Measurements from ENCODE around the gene RNF130. TPM values are rescaled to one million over a fixed set of nuclear protein-coding genes. Genes with fewer than 3 reads are reported as not detected.

The RNF130 gene
- polyA plus RNA-seq, 3 donors, result 69.1 to 72.3 (median 72.2) TPM

GRCh38 chr5:180067986-180068385 is 3.6 kb downstream of the RNF130 start:
- no peak for DNase-seq (ENCODE audit: low read depth in 3 of 3, low spot score in 2 of 3)

- no peak for DNase-seq (ENCODE audit: low read depth in 3 of 3, low spot score in 2 of 3)
These were observed 11.4 kb downstream of the RNF130 start for GRCh38 chr5:180060192-180060591.

DNA sequence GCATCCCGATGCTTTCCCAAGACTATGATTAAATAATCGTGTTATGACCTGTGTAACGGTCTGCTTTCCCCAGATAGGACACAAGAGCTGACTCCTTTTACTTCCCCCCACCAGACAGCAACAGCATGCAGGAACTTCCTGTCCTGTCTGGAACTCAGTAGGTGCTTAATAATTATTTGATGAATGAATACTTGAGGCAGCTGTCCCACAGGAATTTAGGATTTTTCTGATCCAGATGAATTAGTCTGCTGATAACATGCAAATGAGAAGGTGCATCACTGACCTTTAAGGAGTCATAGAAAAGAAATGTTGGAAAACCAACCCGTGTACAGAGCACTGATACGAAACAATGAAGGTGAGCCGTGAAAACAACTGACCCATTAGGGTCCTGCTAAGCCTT is 12.2 kb downstream of the RNF130 start:
- no peak for DNase-seq (ENCODE audit: low read depth in 3 of 3, low spot score in 2 of 3)

DNA sequence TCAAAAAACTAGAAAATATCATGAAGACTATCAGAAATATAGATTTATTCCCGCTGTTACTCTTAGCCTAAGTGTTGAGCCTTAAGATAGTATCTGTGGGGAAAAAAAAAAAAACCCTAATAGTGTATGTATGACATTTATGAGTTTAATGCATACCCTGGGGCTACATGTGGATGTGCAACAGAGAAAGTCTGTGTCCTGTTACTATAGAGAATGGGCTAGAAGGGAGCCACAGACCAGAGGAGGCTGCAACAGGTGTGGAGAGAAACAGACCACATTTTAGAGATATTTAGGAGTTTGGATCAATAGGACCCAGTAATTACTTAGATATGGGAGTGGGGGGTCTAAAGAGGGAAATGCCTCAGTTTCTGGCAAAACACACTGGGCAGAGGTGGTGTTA is 15.4 kb downstream of the RNF130 start:
- no peak for DNase-seq (ENCODE audit: low read depth in 3 of 3, low spot score in 2 of 3)

DNA sequence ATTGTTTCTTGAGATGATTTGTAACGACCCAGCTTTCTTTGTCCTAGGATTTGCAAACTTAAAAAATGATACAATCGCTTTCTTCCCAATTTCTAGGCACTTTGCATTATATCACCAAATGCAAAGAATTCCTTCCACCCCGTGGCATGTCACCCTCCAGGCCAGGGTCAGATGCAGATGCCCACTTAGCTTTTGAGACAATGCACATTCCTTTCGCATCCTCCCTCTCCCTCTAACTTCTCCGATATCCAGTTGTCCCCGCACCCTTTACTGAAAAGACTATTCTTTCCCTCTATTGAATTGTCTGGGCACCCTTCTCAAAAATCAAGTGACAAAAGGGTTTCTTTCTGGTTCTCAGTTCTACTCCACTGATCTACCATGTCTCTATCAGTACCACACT is 17.3 kb downstream of the RNF130 start:
- no peak for DNase-seq (ENCODE audit: low read depth in 3 of 3, low spot score in 2 of 3)

DNA sequence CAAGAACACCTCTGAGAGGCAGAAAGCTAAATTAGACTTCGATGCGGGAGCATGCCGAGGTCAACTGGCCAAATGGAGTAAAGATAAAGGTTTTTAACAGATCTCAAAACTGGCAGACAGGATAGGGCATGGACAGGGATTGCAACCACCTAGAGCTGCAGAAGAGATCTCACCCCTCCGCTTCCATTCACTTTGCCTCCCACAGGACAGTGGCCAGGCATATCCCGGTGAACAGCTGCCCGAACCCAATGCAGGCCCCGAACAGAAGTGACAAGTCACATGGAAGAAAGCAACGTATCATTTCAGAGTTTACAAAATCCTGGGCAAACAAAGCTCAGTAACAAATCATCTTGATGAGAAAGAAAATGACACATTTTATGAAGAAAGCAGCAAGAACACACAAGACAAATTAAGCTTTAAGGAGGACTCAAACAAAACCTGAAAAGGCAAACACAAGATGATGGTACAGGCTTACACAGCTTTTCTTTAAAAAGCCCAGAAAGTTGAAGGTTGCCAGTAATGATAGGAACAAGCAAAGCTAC is 18.4 kb downstream of the RNF130 start:
- DNase-seq (ENCODE audit: low read depth in 3 of 3, low spot score in 2 of 3), result no peak

GRCh38 chr5:180052211-180052818 is 19.2 kb downstream of the RNF130 start:
- no peak for DNase-seq (ENCODE audit: low read depth in 3 of 3, low spot score in 2 of 3)

GRCh38 chr5:180050121-180050940 is 21.2 kb downstream of the RNF130 start:
- DNase-seq (ENCODE audit: low read depth in 3 of 3, low spot score in 2 of 3), result no peak

DNA sequence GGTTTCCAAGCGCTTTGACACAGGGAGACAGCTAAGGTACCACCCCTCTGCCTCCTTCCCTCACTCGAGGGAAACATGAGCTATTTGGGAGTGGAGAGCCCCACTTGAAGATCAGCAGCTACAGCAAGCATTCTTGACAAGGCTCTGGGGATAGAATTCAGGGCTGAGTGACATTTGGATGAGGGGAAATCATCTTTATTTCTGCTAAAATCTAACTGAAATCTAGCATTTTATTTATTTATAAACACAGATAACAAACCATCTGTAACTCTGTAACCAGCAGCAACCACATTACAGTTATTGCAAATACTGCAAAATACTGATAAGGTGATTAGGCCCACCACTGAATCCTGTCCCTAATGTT is 22.4 kb downstream of the RNF130 start:
- DNase-seq (ENCODE audit: low read depth in 3 of 3, low spot score in 2 of 3), result no peak

- DNase-seq (ENCODE audit: low read depth in 3 of 3, low spot score in 2 of 3), result no peak
These were observed 23.9 kb downstream of the RNF130 start for GRCh38 chr5:180047667-180048066.

GRCh38 chr5:180046656-180047055 is 24.9 kb downstream of the RNF130 start:
- DNase-seq (ENCODE audit: low read depth in 3 of 3, low spot score in 2 of 3), result no peak

DNA sequence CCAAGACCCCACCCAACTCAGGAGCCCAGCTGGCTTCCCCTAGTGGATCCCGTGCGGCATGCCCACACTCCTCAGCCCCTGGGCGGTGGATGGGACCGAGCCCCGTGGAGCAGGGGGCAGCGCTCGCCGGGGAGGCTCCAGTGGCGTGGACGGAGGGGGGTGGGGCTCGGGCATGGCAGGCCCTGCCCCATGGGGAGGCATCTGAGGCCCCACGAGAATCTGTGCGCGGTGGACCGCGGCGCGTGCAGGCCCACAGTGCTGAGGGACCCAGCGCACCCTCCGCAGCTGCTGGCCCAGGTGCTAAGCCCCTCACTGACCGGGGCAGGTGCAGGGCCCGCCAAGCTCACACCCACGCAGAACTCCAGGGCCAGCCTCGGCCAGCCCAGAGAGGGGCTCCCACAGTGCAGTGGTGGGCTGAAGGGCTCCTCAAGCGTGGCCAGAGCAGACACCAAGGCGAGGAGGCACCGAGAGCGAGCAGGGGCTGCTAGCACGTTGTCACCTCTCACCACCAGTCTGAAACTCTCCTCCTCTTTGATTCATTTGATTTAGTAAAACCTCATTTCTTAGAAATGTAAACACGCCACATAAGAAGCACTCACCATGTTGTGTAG is 25.6 kb downstream of the RNF130 start:
- no peak for DNase-seq (ENCODE audit: low read depth in 3 of 3, low spot score in 2 of 3)

- no peak for DNase-seq (ENCODE audit: low read depth in 3 of 3, low spot score in 2 of 3)
These were observed 28.2 kb downstream of the RNF130 start for GRCh38 chr5:180043377-180043776.

- DNase-seq (ENCODE audit: low read depth in 3 of 3, low spot score in 2 of 3), result no peak
These were observed 30.0 kb downstream of the RNF130 start for GRCh38 chr5:180041301-180042274.

DNA sequence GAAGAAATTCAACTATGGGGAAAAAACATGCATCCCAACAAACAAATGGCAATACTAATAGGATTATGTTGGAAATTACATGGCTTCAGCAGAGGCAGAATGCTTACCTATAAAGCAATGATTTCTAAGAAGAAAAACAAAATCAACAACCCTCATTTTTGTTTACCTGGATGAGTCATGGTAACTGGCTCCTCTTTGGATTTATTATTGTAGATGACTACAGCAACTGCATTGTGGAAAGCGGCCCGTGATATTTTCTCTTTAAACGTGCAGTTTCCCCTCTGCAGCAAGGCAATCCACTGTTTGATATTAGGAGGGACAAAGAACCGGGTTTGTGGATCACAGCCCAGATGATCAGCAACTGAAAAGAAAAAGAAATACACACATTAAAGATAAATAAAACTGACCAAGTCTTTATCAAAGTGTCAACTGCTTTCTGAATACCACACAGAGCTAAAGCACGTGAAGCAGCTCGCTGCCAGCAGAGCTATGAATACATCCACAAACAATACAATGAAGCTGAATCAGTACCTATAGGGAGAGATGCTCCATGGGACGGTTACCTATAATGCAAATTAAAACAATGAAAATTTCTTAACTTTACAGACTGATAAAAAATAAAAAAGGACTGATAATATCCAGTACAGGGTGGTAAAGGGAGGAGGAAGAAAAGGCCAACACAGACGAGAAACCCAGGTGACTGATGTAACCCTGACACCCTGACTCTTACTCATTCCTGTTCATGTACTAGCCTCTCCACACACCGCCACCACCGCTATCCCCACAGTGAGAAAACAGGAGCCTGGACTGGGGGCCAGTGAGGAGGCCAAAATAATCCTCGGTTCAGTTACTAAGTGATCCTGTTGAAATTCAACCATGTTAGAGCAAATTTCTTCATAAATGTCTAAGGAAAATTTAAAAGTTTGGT is 31.0 kb downstream of the RNF130 start:
- DNase-seq (ENCODE audit: low read depth in 3 of 3, low spot score in 2 of 3), result no peak

DNA sequence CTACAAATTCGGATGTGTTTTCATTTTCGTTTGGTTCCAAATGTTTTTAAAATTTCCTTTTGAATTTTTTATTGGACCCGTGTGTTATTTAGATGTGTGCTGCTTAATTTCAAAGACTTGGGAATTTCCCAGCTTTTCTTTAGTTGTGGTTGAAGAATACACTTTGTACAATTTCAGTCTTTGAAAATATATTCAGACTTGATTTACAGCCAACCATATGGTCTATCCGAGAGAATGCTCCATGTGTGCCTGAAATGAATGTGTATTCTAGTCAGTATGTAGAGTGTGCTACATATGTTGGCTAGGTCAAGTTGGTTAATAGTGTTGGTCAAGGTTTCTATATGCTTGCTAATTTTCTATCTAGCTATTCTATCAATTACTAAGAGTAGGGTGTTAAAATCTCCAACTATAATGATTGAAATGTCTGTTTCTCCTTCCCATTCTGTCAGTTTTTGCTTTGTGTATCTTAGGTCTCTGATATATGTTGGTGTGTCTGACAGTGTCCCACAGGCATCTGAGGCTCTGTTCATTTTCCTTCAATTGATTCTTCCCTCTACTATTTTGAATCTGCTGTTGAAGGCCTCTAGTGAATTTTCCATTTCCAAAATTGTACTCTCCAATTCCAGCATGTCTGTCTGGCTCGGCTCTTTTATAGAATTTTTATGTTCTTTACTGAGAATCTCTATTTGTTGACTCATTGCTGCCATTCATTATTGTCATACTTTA is 36.2 kb downstream of the RNF130 start:
- DNase-seq (ENCODE audit: low read depth in 3 of 3, low spot score in 2 of 3), result no peak

DNA sequence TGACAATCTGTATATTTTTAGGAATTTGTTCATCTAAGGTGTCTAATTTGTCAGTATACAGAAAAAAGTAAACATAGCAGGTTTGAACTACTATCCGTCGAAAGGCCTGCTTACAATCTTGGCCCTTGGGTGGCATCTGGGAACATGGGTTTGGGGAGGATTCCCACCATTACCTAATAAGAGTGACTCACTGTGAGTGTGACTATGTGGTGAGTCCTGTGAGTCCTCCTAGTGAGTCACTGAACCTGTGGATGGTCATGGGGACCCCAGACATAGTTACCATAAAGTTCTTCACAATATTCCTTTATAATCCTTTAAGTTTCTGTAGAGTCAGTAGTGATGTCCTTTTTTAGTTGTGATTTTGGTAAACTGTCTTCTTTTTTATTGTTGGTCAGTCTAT is 37.0 kb downstream of the RNF130 start:
- DNase-seq (ENCODE audit: low read depth in 3 of 3, low spot score in 2 of 3), result no peak

DNA sequence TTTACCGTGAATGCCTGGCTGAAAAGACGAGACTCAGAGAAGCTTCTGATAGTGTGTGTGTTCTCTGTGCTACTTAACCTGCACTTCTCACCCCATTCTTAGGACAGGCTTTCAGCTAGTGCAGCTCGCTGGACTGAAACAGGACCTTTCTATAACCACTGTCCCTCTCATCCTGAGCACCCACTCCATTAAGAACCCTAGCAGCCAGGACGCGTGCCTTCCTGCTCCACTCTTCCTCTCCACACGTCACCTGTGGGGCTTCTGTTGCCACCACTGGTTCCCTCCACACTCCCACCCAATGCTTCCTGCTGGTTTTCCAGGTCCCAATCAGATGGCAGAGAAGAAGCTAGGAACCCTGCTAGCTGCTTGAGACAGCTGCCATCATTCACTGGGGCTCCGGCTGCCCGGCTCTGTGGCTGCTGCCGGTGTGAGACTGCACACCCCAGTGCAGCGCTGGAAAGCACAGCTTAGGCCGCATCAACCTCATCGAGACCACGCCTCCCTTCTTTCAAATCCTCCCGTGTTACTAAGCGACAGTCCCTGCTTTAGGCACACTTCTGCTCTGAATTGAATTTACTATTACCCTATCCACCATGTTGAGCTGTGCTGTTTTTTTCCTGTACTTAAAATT is 44.0 kb downstream of the RNF130 start:
- DNase-seq (ENCODE audit: low read depth in 3 of 3, low spot score in 2 of 3), result no peak
